Measurements from ENCODE around the gene NSMCE1. TPM values are rescaled to one million over a fixed set of nuclear protein-coding genes. Genes with fewer than 3 reads are reported as not detected.
A peak's percentile ranks its signal among the peaks of the same experiment; 100 is the strongest.

NSMCE1 gene
- total and polyA plus RNA-seq, 2 of the 4 experiments (the other 2 are of a cell fraction): 47.5 to 120 TPM

GRCh38 chr16:27220120-27220519 is 48.5 kb downstream of the NSMCE1 start:
- no peak overlapping the region for H2BK5ac ChIP-seq (ENCODE audit: low read depth, low read length, poor library complexity, severe bottlenecking)
- H2AFZ ChIP-seq (replicated peaks; ENCODE audit: low read length, poor library complexity): no peak overlapping the region
- peaks cover 18% of the 10 kb centered on the region for H3K36me3 ChIP-seq (ENCODE audit: control insufficient read depth, insufficient read depth, low read length)
- H3K56ac ChIP-seq (ENCODE audit: extremely low read depth, insufficient read depth, low read length): no peak overlapping the region
- no peaks in the 10 kb centered on the region; the same call in 1 of the 2 replicates for H4K20me1 ChIP-seq (ENCODE audit: insufficient read depth, low read length)
- TF ChIP-seq FOS (IDR thresholded peaks at IDR 0.05; ENCODE audit: low read depth, low read length) (no peak), RFX5 (IDR thresholded peaks at IDR 0.05; ENCODE audit: low read depth, low read length) (no peak), CEBPB (IDR thresholded peaks at IDR 0.05; ENCODE audit: low read depth, low read length) (no peak), ELK1 (IDR thresholded peaks at IDR 0.05; ENCODE audit: borderline replicate concordance, low read depth, low read length) (no peak), MAFK (IDR thresholded peaks at IDR 0.05; ENCODE audit: low read depth, low read length) (no peak), MAZ (IDR thresholded peaks at IDR 0.05; ENCODE audit: borderline replicate concordance, low read depth, low read length) (no peak), CTCF (conservative IDR thresholded peaks at IDR 0.05; ENCODE audit: low read depth, low read length) (no peak), BHLHE40 (IDR thresholded peaks at IDR 0.05; ENCODE audit: low read depth, low read length) (no peak)
- H3K4ac ChIP-seq (ENCODE audit: low read depth, low read length): peak overlapping the region; percentile 25; the same call in 1 of the 2 replicates
- no peak overlapping the region for H3K9ac ChIP-seq (ENCODE audit: low read depth, low read length)
- DNase-seq: no peak
- H3K9me1 ChIP-seq (ENCODE audit: insufficient read depth, low read length): peaks cover 21% of the 10 kb centered on the region
- H3K4me1 ChIP-seq (ENCODE audit: control insufficient read depth, insufficient read depth, low read length): peaks cover 26% of the 10 kb centered on the region
- no peak overlapping the region for H3K27ac ChIP-seq (ENCODE audit: insufficient read depth, low read length)
- no peak overlapping the region for H2AK9ac ChIP-seq (replicated peaks; ENCODE audit: low read depth, low read length, poor library complexity)
- no peak overlapping the region for H3K4me3 ChIP-seq (ENCODE audit: insufficient read depth, low read depth, low read length)
- BruUV-seq (replicated peaks): no TSS peak
- no peak overlapping the region; a peak in 1 of 4 replicates for H4K8ac ChIP-seq (ENCODE audit: low read depth in 2 of 2, low read length in 2 of 2)
- CTCF ChIA-PET: no interaction called here
- in situ Hi-C loops (cut with MboI; ENCODE audit: low sequenced_read_pairs): no loop called here
- H4K91ac ChIP-seq (ENCODE audit: insufficient read depth, low read depth, low read length): peak overlapping the region; percentile 96; the same call in 1 of the 2 replicates
- H3K14ac ChIP-seq (replicated peaks; ENCODE audit: low read depth, low read length): no peak overlapping the region
- no peak for ATAC-seq (ENCODE audit: low read depth)
- peaks cover 0 to 15% of the 10 kb centered on the region in 2 experiments; a peak in 2 of 4 replicates for H3K79me1 ChIP-seq (ENCODE audit: low read depth in 1 of 2, low read length in 2 of 2)
- no peak overlapping the region for H2BK20ac ChIP-seq (ENCODE audit: low read depth, low read length)
- dilution Hi-C loops (cut with HindIII; ENCODE audit: low sequenced_read_pairs, unreplicated experiment): no loop called here
- H2AK5ac ChIP-seq (ENCODE audit: low read depth, low read length): peak overlapping the region; percentile 67
- no peak overlapping the region for H3K23ac ChIP-seq (ENCODE audit: low read depth, low read length)
- no CpG with 5 or more reads among the region's 9 CpGs for WGBS, 2 experiments (ENCODE audit: extremely low coverage in 2 of 2, insufficient read length in 1 of 2)
- peak overlapping the region; percentile 46; the same call in 1 of the 2 replicates for H2BK120ac ChIP-seq (ENCODE audit: low read depth, low read length)
- no peak overlapping the region; the same call in 2 of the 3 replicates for H2BK15ac ChIP-seq (ENCODE audit: low read depth, low read length)
- intact Hi-C loops (cut with micrococcal nuclease): no loop called here
- no peak overlapping the region for H4K5ac ChIP-seq (ENCODE audit: low read depth, low read length)
- POLR2A ChIA-PET (ENCODE audit: unreplicated experiment): no interaction called here
- H3K9me3 ChIP-seq (ENCODE audit: control insufficient read depth, insufficient read depth, low read length): no peaks in the 10 kb centered on the region
- H3K18ac ChIP-seq (ENCODE audit: low read depth, low read length): no peak overlapping the region
- no peaks in the 10 kb centered on the region for H3K27me3 ChIP-seq (ENCODE audit: control insufficient read depth, insufficient read depth, low read length)
- H3K4me2 ChIP-seq (ENCODE audit: low read depth, low read length): no peak overlapping the region
